ENCODE data around the gene TMEM30B.
"Not testable (repeated sequence)": the region's sequence is repeated elsewhere in the genome, so short reads cannot be mapped to it uniquely, and the experiment has no call there.

Gene TMEM30B

GRCh38 chr14:61247935-61248334 lies 33.2 kb downstream of the TMEM30B start:
- in situ Hi-C loops (cut with HindIII; ENCODE audit: low pct_ligation_motif_present, low sequenced_read_pairs), result loop anchor here (25.0 kb wide), 1 partner anchor 611 kb away; the partner anchor contains the start of gene SIX1
- peak; percentile 47 for DNase-seq
- no peak overlapping the region for H3K4me3 ChIP-seq (ENCODE audit: low read depth, low read length)

GRCh38 chr14:61246721-61247120 lies 34.4 kb downstream of the TMEM30B start:
- TF ChIP-seq, protein P1, sequence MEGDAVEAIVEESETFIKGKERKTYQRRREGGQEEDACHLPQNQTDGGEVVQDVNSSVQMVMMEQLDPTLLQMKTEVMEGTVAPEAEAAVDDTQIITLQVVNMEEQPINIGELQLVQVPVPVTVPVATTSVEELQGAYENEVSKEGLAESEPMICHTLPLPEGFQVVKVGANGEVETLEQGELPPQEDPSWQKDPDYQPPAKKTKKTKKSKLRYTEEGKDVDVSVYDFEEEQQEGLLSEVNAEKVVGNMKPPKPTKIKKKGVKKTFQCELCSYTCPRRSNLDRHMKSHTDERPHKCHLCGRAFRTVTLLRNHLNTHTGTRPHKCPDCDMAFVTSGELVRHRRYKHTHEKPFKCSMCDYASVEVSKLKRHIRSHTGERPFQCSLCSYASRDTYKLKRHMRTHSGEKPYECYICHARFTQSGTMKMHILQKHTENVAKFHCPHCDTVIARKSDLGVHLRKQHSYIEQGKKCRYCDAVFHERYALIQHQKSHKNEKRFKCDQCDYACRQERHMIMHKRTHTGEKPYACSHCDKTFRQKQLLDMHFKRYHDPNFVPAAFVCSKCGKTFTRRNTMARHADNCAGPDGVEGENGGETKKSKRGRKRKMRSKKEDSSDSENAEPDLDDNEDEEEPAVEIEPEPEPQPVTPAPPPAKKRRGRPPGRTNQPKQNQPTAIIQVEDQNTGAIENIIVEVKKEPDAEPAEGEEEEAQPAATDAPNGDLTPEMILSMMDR (IDR thresholded peaks at IDR 0.05; ENCODE audit: low read depth, low read length, missing control alignments), result no peak
- in situ Hi-C loops (cut with HindIII; ENCODE audit: low pct_ligation_motif_present, low sequenced_read_pairs), result loop anchor here (25.0 kb wide), 1 partner anchor 609 kb away; the partner anchor contains the start of gene SIX1

More at GRCh38 chr14:61247935-61248334, 33.2 kb downstream of the TMEM30B start:
- Histone ChIP-seq H3K27ac (no peak overlapping the region), H3K27me3 (replicated peaks) (no peaks in the 10 kb centered on the region), H3K36me3 (replicated peaks) (no peaks in the 10 kb centered on the region)
- TF ChIP-seq, protein P1 (IDR thresholded peaks at IDR 0.05; ENCODE audit: low read depth, low read length, missing control alignments), result no peak

DNA sequence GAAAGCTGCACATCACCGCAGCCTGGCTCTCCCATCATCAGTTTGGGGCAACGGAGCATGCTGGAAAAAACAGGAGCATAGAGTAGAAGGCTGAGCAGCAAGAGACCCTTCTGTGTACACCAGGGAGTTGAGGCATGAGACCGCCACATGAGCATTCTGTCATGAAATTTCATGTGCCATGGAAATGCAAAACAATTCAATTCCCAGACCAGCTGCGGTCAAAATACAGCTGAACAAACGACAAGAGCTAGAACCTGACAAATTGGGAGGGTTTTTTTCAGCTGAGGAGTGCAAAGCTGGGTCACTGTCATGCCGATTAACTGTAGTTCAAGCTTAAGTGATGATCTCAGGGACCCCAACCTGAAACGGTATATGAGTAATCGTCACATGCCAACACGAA lies 37.1 kb downstream of the TMEM30B start:
- no peak for DNase-seq
- TF ChIP-seq, protein P1 (IDR thresholded peaks at IDR 0.05; ENCODE audit: low read depth, low read length, missing control alignments), result no peak
- Histone ChIP-seq H3K4me3 (ENCODE audit: low read depth, low read length) (no peak overlapping the region), H3K36me3 (replicated peaks) (no peaks in the 10 kb centered on the region), H3K27ac (no peak overlapping the region), H3K27me3 (replicated peaks) (no peaks in the 10 kb centered on the region)
- in situ Hi-C loops (cut with HindIII; ENCODE audit: low pct_ligation_motif_present, low sequenced_read_pairs), result loop anchor here (25.0 kb wide), 1 partner anchor 607 kb away; the partner anchor contains the start of gene SIX1

More at GRCh38 chr14:61246721-61247120, 34.4 kb downstream of the TMEM30B start:
- H3K4me3 ChIP-seq (ENCODE audit: low read depth, low read length), result no peak overlapping the region
- DNase-seq, result no peak
- no peak overlapping the region for H3K27ac ChIP-seq
- H3K27me3 ChIP-seq (replicated peaks), result no peaks in the 10 kb centered on the region
- H3K36me3 ChIP-seq (replicated peaks), result no peaks in the 10 kb centered on the region

- in situ Hi-C loops (cut with HindIII; ENCODE audit: low pct_ligation_motif_present, low sequenced_read_pairs), result loop anchor here (25.0 kb wide), 1 partner anchor 603 kb away; the partner anchor contains the start of gene SIX1
- DNase-seq, result no peak
- TF ChIP-seq, protein P1 (IDR thresholded peaks at IDR 0.05; ENCODE audit: low read depth, low read length, missing control alignments), result no peak
- Histone ChIP-seq H3K27ac (no peak overlapping the region), H3K27me3 (replicated peaks) (no peaks in the 10 kb centered on the region), H3K4me3 (ENCODE audit: low read depth, low read length) (no peak overlapping the region), H3K36me3 (replicated peaks) (no peaks in the 10 kb centered on the region)
Observed at GRCh38 chr14:61240206-61240605, 40.9 kb downstream of the TMEM30B start.

GRCh38 chr14:61239285-61239684 lies 41.9 kb downstream of the TMEM30B start:
- H3K27ac ChIP-seq; H3K4me3 ChIP-seq (ENCODE audit: low read depth, low read length); DNase-seq; H3K27me3 ChIP-seq (replicated peaks); H3K36me3 ChIP-seq (replicated peaks): not testable (repeated sequence)
- in situ Hi-C loops (cut with HindIII; ENCODE audit: low pct_ligation_motif_present, low sequenced_read_pairs), result loop anchor here (25.0 kb wide), 1 partner anchor 602 kb away; the partner anchor contains the start of gene SIX1

- no peak overlapping the region for H3K27ac ChIP-seq
- no peak overlapping the region for H3K4me3 ChIP-seq (ENCODE audit: low read depth, low read length)
- TF ChIP-seq, protein P1 (IDR thresholded peaks at IDR 0.05; ENCODE audit: low read depth, low read length, missing control alignments), result no peak
- no peak for DNase-seq
- H3K27me3 ChIP-seq (replicated peaks), result no peaks in the 10 kb centered on the region
- no peaks in the 10 kb centered on the region for H3K36me3 ChIP-seq (replicated peaks)
- in situ Hi-C loops (cut with HindIII; ENCODE audit: low pct_ligation_motif_present, low sequenced_read_pairs), result loop anchor here (25.0 kb wide), 1 partner anchor 601 kb away; the partner anchor contains the start of gene SIX1
Observed at GRCh38 chr14:61238611-61239245, 42.4 kb downstream of the TMEM30B start.

Data from brain microvascular endothelial cell (primary cell).